ENCODE data around the gene UBC.

UBC gene

GRCh38 chr12:124866195-124866882 is 48.1 kb downstream of the UBC start:
- no peak for DNase-seq

DNA sequence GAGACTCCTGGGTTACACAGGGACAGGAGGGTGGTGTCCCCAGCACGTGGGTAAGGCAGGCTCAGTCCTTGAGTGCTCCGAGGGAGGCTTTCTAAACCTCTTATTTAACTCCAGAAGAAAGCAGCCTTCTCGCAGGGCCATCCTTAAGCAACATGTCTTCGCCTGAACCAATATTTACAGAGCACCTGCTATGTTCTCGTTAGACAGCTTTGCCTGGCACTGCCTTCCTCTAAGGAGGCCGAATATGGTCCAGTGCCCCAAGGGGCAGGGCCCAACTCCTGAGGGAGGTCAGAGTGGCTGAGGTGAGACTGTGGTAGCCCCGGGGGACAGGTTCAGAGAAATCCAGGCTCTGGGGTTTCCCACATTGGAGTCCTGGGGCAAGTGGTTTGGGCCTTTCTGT is 48.7 kb downstream of the UBC start:
- DNase-seq, result no peak

DNA sequence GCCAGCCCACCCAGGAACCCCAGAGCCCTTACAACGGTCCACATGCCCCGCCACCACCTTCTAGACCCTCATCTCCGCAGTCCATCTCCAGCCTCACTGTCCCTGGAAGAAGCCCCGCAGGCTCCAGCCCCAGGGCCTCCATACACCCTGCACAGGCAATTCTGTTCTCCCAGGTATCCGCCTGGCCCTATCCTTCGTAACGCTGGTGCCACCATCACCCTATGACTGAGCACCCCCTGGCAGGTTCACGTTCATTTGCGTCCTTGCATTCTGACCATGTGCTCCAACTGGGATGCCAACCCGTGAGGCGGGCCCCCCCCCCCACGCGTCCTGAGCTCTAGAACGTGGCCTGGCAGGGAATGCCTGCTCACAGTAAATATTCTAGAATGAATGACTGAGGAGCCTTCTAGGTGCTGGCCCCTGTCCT is 50.1 kb downstream of the UBC start:
- DNase-seq, result peak in 1 of 56 donors; percentile 49

DNA sequence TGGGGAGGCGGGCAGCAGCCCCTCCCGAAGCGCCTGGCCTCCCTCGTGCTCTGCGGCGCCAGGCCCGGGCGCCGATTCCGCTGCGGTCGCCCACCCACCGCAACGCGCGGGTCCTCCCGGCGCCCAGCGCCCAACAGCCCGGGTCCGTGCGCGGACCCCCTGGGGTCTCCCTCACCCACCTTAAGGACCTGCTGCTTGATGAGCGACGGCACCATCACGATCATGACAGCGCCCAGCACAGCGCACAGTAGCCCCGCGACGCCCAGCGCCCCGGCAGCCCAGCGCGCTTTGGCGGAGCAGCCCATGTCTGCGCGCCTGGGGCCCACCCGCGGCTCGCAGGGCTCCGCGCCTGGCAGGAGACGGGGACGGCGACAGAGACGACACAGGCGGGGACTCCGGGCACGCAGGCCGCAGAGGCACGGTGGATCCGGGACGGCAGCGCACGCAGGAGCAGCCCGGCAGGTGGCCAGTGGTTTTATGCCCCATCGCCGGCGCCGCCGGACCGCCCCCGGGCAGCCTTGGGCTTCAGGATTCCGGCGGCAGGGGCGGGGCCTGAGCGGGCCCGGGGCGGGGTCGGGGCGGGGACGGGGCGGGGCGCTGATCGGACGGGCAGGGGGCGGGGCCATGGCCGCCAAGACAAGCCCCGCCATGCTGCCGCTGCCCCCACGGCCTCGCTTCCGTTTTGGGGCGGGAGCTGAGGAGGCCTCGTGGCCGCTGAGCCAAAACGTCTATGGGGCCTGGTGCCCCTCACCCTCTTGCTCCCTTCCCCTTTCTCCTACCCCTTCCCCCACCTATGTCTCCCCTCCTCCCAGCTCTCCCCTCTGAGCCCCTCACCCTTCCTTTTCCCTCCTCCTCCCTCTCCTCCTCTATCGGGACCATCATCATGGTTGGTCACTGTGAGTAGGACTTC is 50.8 kb downstream of the UBC start, which contains the start of gene SCARB1:
SCARB1 (minus strand) TSS at position 449 of the 910 bp plus-strand sequence; CDS start at position 305, 144 bp downstream.
- peak in 54 of 56 donors; percentile 40 to 90 (median 78) for DNase-seq

- DNase-seq, result peak in 42 of 56 donors; percentile 18 to 68 (median 40)
Observed at GRCh38 chr12:124862768-124863415, 51.6 kb downstream of the UBC start.

- peak in 3 of 56 donors; percentile 25 to 54 (median 35) for DNase-seq
Observed at GRCh38 chr12:124861898-124862676, 52.4 kb downstream of the UBC start.

Data from nucleus accumbens (tissue), 56 donors.